NCI-H2081 (cell line): ENCODE measurements around the gene HERC3.

Experiments
- DNase-seq, 2 experiments: peaks; one replicate each; lab custom pipeline; 2025; lab: John Stamatoyannopoulos, UW

HERC3 gene

GRCh38 chr4:88720451-88721428 lies 128.5 kb downstream of the HERC3 start:
- no peak for DNase-seq

- DNase-seq: no peak
Observed at GRCh38 chr4:88722276-88722780, 130.0 kb downstream of the HERC3 start.

- DNase-seq: no peak
Observed at GRCh38 chr4:88722828-88723227, 130.5 kb downstream of the HERC3 start.

GRCh38 chr4:88724406-88724805 lies 132.1 kb downstream of the HERC3 start:
- DNase-seq: no peak

GRCh38 chr4:88725143-88725542 lies 132.9 kb downstream of the HERC3 start:
- DNase-seq: no peak

GRCh38 chr4:88725986-88726385 lies 133.7 kb downstream of the HERC3 start:
- no peak for DNase-seq

- no peak for DNase-seq
Observed at GRCh38 chr4:88728146-88728545, 135.9 kb downstream of the HERC3 start.

- peak in 1 of 2 experiments; percentile 26 for DNase-seq
Observed at GRCh38 chr4:88729146-88729760, 137.0 kb downstream of the HERC3 start.

GRCh38 chr4:88730811-88731210 lies 138.5 kb downstream of the HERC3 start:
- DNase-seq: no peak

- no peak for DNase-seq
Observed at GRCh38 chr4:88731381-88731780, 139.1 kb downstream of the HERC3 start.

- no peak for DNase-seq
Observed at GRCh38 chr4:88732714-88733368, 140.6 kb downstream of the HERC3 start.

- DNase-seq: no peak
Observed at GRCh38 chr4:88734403-88734949, 142.2 kb downstream of the HERC3 start.

- no peak for DNase-seq
Observed at GRCh38 chr4:88735564-88735963, 143.3 kb downstream of the HERC3 start.

- no peak for DNase-seq
Observed at GRCh38 chr4:88736264-88736663, 144.0 kb downstream of the HERC3 start.

GRCh38 chr4:88737307-88737941 lies 145.1 kb downstream of the HERC3 start:
- peak in 1 of 2 experiments; percentile 5 for DNase-seq

GRCh38 chr4:88738180-88738579 lies 145.9 kb downstream of the HERC3 start:
- DNase-seq: peak in 1 of 2 experiments; percentile 22

GRCh38 chr4:88742561-88742960 lies 150.3 kb downstream of the HERC3 start:
- no peak for DNase-seq

- DNase-seq: no peak
Observed at GRCh38 chr4:88743696-88744095, 151.4 kb downstream of the HERC3 start.

GRCh38 chr4:88744609-88745008 lies 152.3 kb downstream of the HERC3 start:
- no peak for DNase-seq

- no peak for DNase-seq
Observed at GRCh38 chr4:88745175-88745574, 152.9 kb downstream of the HERC3 start.

GRCh38 chr4:88745581-88746163 lies 153.4 kb downstream of the HERC3 start:
- DNase-seq: no peak
